Common myeloid progenitor, CD34-positive (primary cell): ENCODE data around the gene RAD51B.

ENCODE experiments used
- CTCF ChIA-PET: fragments of 350-600 bp; sonication (Branson Sonifier 250); formaldehyde crosslinking; loops from one replicate; lab custom pipeline; 2021; ENCODE audit warnings: antibody characterized with exemption; lab: Charles Lee
- POLR2A ChIA-PET: fragments of 350-600 bp; sonication (Branson Sonifier 250); formaldehyde crosslinking; loops from one replicate; lab custom pipeline; 2021; ENCODE audit warnings: antibody characterized with exemption; lab: Charles Lee
- DNase-seq, 3 donors: peaks; one replicate each; pipeline versions ENCODE4 v3.0.0 to v3.0.0-alpha.2; 2013
- H3K27ac ChIP-seq, 2 experiments: 1 replicate in 1 of 2; 2 replicates in 1 of 2; pipeline ENCODE4 v1.7.0; 2013; ENCODE audit warnings: inconsistent platforms in 2 of 2, low read length in 2 of 2, mild to moderate bottlenecking in 2 of 2, low read depth in 1 of 2, moderate library complexity in 1 of 2; ENCODE audit not compliant: severe bottlenecking in 2 of 2, insufficient read depth in 1 of 2, poor library complexity in 1 of 2
- H3K27me3 ChIP-seq, 5 experiments: replicated peaks in 2 of 5; 1 replicate in 3 of 5; 2 replicates in 2 of 5; pipeline versions ENCODE4 v1.6.1 to v1.7.0; 2013; ENCODE audit warnings: low read length in 4 of 5, mild to moderate bottlenecking in 2 of 5, moderate library complexity in 2 of 5, inconsistent platforms in 1 of 5; ENCODE audit not compliant: insufficient read depth in 5 of 5, control insufficient read depth in 4 of 5
- H3K36me3 ChIP-seq, 4 experiments: 1 replicate in 2 of 4; 2 replicates in 2 of 4; pipeline versions ENCODE4 v1.6.1 to v1.7.0; 2013; ENCODE audit warnings: low read length in 3 of 4, control low read depth in 1 of 4, mild to moderate bottlenecking in 1 of 4; ENCODE audit not compliant: control insufficient read depth in 4 of 4, insufficient read depth in 4 of 4
- H3K4me1 ChIP-seq, 4 experiments: 1 replicate in 3 of 4; 2 replicates in 1 of 4; pipeline versions ENCODE4 v1.6.1 to v1.7.1; 2013; ENCODE audit warnings: low read length in 3 of 4, mild to moderate bottlenecking in 3 of 4, control low read depth in 1 of 4, inconsistent platforms in 1 of 4, moderate library complexity in 1 of 4; ENCODE audit not compliant: control insufficient read depth in 4 of 4, insufficient read depth in 4 of 4; ENCODE audit errors: control extremely low read depth in 1 of 4
- H3K4me3 ChIP-seq, 7 experiments: 1 replicate in 4 of 7; 2 replicates in 3 of 7; pipeline versions ENCODE4 v1.5.1 to v1.7.0; 2013; ENCODE audit warnings: mild to moderate bottlenecking in 7 of 7, low read length in 6 of 7, moderate library complexity in 6 of 7, inconsistent platforms in 2 of 7, low read depth in 2 of 7, control low read depth in 1 of 7; ENCODE audit not compliant: insufficient read depth in 4 of 7, control insufficient read depth in 1 of 7; ENCODE audit errors: extremely low read depth in 1 of 7
- H3K9me3 ChIP-seq, 5 experiments: 1 replicate in 4 of 5; 2 replicates in 1 of 5; pipeline versions ENCODE4 v1.6.1 to v1.7.1; 2013; ENCODE audit warnings: low read length in 4 of 5, mild to moderate bottlenecking in 2 of 5, inconsistent platforms in 1 of 5, low read depth in 1 of 5, moderate library complexity in 1 of 5; ENCODE audit not compliant: control insufficient read depth in 4 of 5, insufficient read depth in 2 of 5; ENCODE audit errors: control extremely low read depth in 1 of 5
- WGBS: methylation state at CpG from one replicate; pipeline ENCODE4 v1.1.5; 2013; ENCODE audit not compliant: insufficient coverage; 5-methylcytosine and 5-hydroxymethylcytosine counted together

Gene RAD51B

GRCh38 chr14:68654471-68654941 lies 834.9 kb downstream of the RAD51B start:
- Histone ChIP-seq H3K27me3 (no peaks in the 10 kb centered on the region), H3K4me3 (no peak overlapping the region), H3K27ac (no peak overlapping the region), H3K4me1 (peaks cover 2 to 48% (median 33%) of the 10 kb centered on the region in 4 experiments), H3K36me3 (no peaks in the 10 kb centered on the region), H3K9me3 (no peaks in the 10 kb centered on the region)
- WGBS, result 51% methylated on average over 6 of the region's 9 CpGs
- ChIA-PET POLR2A (no interaction called here), CTCF (interaction anchor here (0.9 to 2.1 kb wide), 6 partner anchors 11 to 163 kb away, joined by 3 to 7 read pairs (median 3); no protein-coding TSS in a partner anchor)
- DNase-seq, result peak in 2 of 3 donors; percentile 41 to 62

- ChIA-PET POLR2A (no interaction called here), CTCF (interaction anchor here (0.9 to 2.1 kb wide), 8 partner anchors 12 to 162 kb away, joined by 3 to 7 read pairs (median 3); no protein-coding TSS in a partner anchor)
- peaks cover 2 to 48% (median 33%) of the 10 kb centered on the region in 4 experiments for H3K4me1 ChIP-seq
- no peaks in the 10 kb centered on the region for H3K9me3 ChIP-seq
- 52% methylated on average over 12 of the region's 19 CpGs for WGBS
- peak in 2 of 3 donors; percentile 53 to 54 for DNase-seq
- H3K27me3 ChIP-seq, result no peaks in the 10 kb centered on the region
- no peaks in the 10 kb centered on the region for H3K36me3 ChIP-seq
- H3K27ac ChIP-seq, result no peak overlapping the region
- H3K4me3 ChIP-seq, result peak overlapping the region in 1 of 7 experiments; percentile 10
Measured at GRCh38 chr14:68655021-68655831, 835.6 kb downstream of the RAD51B start.

DNA sequence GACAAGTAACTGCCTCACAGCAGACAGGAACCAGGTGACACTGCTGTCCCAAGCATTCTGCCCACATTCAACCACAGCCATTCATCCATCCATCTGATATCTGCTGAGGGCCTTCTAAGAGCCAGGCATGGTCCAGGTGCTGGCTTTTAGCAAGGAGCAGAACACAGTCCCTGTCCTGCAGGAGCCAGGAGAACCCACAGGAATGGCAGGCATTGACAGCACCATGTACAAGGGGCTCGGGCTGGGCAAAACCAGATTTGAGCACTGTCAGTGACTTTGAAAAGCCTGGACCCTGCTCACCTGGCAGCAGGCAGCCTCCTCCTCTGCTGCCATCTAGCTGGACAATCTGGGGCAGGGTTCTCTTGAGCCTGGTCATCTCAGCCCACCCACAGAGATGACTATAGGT lies 836.3 kb downstream of the RAD51B start:
- H3K27me3 ChIP-seq, result no peaks in the 10 kb centered on the region
- 91% methylated on average over 1 of the region's 1 CpG for WGBS
- H3K36me3 ChIP-seq, result no peaks in the 10 kb centered on the region
- H3K4me1 ChIP-seq, result peaks cover 2 to 43% (median 33%) of the 10 kb centered on the region in 4 experiments
- ChIA-PET POLR2A (no interaction called here), CTCF (interaction anchor here (1.0 to 2.1 kb wide), 6 partner anchors 11 to 161 kb away, joined by 3 to 7 read pairs (median 4); no protein-coding TSS in a partner anchor)
- H3K4me3 ChIP-seq, result no peak overlapping the region
- H3K27ac ChIP-seq, result no peak overlapping the region
- peak in 2 of 3 donors; percentile 33 to 54 for DNase-seq
- H3K9me3 ChIP-seq, result no peaks in the 10 kb centered on the region

GRCh38 chr14:68656452-68656851 lies 836.9 kb downstream of the RAD51B start:
- Histone ChIP-seq H3K4me1 (peaks cover under 1 to 39% (median 31%) of the 10 kb centered on the region in 4 experiments), H3K9me3 (no peaks in the 10 kb centered on the region), H3K4me3 (no peak overlapping the region), H3K36me3 (no peaks in the 10 kb centered on the region), H3K27me3 (no peaks in the 10 kb centered on the region), H3K27ac (no peak overlapping the region)
- CTCF ChIA-PET, result interaction anchor here (0.5 to 2.1 kb wide), 5 partner anchors 11 to 161 kb away, joined by 3 to 7 read pairs (median 3); no protein-coding TSS in a partner anchor
- WGBS, result 98% methylated on average over 7 of the region's 8 CpGs
- POLR2A ChIA-PET, result no interaction called here
- no peak for DNase-seq

- Histone ChIP-seq H3K27ac (no peak overlapping the region), H3K9me3 (no peaks in the 10 kb centered on the region), H3K36me3 (no peaks in the 10 kb centered on the region), H3K27me3 (no peaks in the 10 kb centered on the region), H3K4me1 (peaks cover 0 to 29% (median 21%) of the 10 kb centered on the region in 4 experiments), H3K4me3 (no peak overlapping the region)
- 97% methylated on average over 4 of the region's 4 CpGs for WGBS
- no peak for DNase-seq
- POLR2A ChIA-PET, result no interaction called here
- CTCF ChIA-PET, result interaction anchor here (0.5 to 2.0 kb wide), 7 partner anchors 10 to 121 kb away, joined by 3 to 5 read pairs (median 3); no protein-coding TSS in a partner anchor
Measured at GRCh38 chr14:68657300-68658028, 837.9 kb downstream of the RAD51B start.

GRCh38 chr14:68658029-68658509 lies 838.5 kb downstream of the RAD51B start:
- peaks cover 0 to 27% (median 21%) of the 10 kb centered on the region in 4 experiments for H3K4me1 ChIP-seq
- ChIA-PET CTCF (interaction anchor here (1.3 to 1.6 kb wide), 3 partner anchors 13 to 20 kb away, joined by 3 to 4 read pairs (median 4); no protein-coding TSS in a partner anchor), POLR2A (no interaction called here)
- no peak overlapping the region for H3K27ac ChIP-seq
- H3K4me3 ChIP-seq, result no peak overlapping the region
- no peaks in the 10 kb centered on the region for H3K9me3 ChIP-seq
- no peaks in the 10 kb centered on the region for H3K27me3 ChIP-seq
- H3K36me3 ChIP-seq, result no peaks in the 10 kb centered on the region
- WGBS, result 96% methylated on average over 7 of the region's 8 CpGs
- DNase-seq, result no peak
